Measurements from ENCODE around the gene UBXN10.

DNA sequence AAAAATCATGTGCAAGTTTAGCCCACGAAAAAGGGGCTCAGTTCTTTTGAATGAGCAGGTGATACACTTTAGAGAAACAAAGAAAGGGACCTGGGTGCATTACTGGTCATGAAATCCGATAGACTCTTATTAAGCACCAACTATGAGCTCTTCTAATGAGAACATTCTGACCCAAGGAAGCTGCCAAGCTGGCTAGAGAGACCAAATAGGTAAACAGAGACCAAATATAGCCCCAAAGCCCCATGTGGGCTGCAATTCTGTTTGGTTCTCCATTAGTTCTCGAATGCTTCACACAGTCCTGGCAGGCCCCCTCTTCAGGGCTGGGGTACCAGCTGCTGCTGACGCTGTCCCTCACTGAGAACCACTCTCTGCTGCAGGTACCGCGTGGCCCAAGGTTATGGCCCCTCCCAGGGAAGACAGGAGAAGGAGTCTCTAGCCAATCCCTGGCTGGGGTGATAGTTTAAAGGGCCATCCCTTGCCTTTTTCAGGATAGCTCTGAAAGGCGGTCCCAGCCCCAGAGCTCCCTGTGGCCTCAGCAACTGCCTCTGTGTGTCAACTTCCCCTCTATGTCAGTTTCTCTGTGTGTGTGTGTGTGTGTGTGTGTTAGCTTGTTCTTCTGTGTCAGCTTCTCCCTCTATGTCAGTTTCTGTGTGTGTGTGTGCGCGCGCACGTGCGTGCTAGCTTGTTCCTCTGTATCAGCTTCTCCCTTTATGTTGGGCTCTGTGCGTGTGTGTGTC lies 7.1 kb upstream of the UBXN10 start:
- TF ChIP-seq, protein P1, sequence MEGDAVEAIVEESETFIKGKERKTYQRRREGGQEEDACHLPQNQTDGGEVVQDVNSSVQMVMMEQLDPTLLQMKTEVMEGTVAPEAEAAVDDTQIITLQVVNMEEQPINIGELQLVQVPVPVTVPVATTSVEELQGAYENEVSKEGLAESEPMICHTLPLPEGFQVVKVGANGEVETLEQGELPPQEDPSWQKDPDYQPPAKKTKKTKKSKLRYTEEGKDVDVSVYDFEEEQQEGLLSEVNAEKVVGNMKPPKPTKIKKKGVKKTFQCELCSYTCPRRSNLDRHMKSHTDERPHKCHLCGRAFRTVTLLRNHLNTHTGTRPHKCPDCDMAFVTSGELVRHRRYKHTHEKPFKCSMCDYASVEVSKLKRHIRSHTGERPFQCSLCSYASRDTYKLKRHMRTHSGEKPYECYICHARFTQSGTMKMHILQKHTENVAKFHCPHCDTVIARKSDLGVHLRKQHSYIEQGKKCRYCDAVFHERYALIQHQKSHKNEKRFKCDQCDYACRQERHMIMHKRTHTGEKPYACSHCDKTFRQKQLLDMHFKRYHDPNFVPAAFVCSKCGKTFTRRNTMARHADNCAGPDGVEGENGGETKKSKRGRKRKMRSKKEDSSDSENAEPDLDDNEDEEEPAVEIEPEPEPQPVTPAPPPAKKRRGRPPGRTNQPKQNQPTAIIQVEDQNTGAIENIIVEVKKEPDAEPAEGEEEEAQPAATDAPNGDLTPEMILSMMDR (conservative IDR thresholded peaks at IDR 0.05): no peak
- TF ChIP-seq ZFX (IDR thresholded peaks at IDR 0.05): no peak
